NCI-H2196 (cell line): ENCODE measurements around the gene PPARGC1A.

Experiments used
- DNase-seq: peaks from one replicate; lab custom pipeline; 2025; ENCODE audit not compliant: unreplicated experiment; lab: John Stamatoyannopoulos, UW

The PPARGC1A gene

DNA sequence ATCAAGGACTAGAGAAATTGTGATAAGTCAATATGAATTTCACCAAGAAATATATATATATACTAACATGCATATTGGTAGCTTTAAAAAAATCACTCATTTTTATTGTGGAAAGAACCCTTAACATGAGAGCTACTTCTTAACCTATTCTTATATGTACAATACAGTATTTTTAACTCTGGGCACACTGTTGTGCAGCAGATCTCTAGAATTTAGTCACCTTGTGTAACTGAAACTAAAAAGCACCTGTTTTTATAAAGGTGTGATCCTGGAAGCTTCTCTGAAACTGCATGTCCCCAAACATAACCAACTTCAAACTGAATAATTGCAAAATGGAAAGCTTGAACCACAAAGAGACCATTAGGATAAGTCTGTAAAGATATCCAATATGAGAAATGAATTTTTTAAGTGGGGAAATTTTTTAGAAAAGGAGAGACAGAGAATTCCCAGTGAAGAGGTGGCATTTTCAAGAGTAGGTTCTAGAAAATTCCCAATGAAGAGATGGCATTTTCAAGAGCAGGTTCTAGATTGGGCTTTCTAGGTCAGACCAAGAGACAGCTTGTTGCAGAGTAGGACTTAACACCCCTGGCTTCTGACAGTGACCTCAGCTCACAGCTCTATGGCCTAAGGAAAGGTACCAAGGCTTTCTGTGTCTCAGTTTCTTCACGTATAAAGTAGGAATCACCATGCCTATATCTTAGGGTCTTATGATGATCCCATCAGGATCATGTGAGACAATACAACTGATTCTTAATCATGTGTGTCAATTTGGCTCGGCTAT is 22.0 kb upstream of the PPARGC1A start:
- no peak for DNase-seq

DNA sequence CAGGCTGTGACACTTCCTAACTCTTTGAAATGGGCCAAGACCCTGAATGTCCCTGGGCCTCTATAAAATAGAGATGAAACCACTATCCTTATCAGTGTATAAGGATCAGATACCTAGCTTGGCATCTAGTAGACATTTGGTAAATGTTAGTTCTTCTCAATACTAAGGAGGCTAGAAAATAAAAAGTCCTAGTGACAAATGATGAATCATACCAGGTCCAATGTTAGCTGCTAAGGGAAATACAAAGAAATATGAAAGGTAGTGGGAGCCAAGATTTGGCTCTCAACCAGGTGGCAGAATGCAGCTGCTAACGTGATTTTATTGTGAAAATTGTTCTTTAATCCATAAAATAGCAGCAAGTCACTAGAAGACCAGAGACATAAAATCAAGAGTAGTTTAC is 19.8 kb upstream of the PPARGC1A start:
- no peak for DNase-seq

DNA sequence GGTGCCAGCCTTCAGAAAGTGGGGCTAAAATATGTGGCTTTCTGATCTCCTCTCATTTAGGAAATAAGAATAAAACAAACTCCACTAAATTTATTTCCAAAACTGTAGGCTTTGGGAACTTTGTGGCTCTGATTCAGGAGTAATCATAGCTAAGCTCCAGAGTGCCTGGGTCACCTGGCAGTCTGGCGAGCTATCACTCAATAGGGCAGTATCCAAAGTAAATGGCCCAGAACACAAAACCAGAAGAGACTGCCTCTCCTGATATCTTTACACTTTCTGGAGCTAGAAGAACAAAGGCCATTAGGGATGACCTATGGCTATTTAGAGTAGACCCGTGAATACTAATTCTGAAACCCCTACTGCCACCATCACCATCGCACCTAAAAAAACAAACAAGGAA is 17.0 kb upstream of the PPARGC1A start:
- DNase-seq = no peak

DNA sequence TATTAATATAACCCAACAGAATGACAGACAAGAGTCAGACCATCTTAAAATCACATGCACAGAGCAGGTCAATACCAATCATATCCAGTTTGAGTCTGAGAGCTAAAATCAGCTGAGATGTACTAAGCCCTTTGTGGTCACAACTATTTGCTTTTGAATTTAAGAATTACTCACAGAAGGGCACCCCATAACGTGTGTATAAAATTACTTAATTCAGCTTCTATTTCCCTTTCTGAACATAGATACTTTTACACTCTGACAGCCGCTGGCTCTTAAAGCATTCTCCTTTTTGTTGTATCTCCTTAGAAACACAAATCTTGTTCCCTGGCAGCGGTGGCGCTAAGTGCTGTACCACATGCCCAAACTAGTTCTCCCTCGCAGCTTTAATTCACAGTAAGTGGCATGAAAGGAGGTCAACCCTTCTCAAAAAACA is 14.8 kb upstream of the PPARGC1A start:
- peak; percentile 54 for DNase-seq

DNA sequence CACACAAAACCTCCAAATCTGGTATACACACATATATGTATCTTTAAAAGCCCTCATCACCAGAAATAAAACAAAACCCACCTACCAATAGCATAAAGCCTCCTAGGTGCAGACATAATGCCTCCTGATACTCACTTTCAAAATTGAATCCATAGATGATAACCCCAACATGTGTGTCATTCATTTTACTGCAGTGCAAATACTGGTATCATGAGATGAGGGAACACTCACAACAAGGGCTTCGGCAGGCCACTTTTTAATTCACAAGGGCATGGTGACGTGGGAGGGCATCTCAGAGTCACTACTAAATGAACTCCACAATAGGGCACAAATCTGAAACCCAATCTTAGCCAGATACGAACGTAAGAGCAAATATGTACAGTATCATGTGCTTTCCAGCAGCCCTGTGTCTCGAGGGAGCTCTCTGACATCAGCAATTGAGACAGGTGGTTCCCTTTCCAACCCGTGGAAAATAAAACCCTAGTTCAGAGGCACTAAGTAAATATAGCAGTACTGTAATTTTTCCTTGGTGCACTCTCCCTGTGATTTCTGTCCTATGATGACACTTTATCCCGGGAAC is 14.1 kb upstream of the PPARGC1A start:
- peak; percentile 83 for DNase-seq

DNA sequence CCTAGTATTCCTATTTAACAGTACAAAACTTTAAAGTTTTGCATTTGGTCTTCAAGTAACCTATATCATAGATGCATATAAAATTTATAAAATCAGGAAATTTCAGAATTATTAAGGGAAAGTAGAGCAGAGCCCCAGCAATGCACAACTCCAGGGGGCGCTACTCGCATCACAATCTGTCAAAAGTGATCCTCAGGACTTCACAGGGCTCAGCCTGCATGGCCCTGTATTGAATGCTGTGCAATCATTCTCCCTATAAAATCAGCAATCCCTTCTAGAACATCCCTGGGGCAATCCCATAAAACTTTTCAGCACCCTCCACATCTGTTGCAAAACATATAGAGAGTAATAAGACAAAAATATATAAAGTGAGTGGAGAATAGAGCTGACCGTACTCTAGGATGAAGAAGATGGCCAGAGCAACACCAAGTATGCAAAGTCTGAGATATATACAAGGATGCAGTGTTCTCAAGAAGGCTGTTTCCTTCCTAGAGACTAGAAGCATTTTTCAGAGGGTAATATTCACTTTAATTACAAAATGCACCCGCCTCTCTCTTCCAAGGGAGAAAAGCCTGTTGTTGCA is 12.5 kb upstream of the PPARGC1A start:
- no peak for DNase-seq

DNA sequence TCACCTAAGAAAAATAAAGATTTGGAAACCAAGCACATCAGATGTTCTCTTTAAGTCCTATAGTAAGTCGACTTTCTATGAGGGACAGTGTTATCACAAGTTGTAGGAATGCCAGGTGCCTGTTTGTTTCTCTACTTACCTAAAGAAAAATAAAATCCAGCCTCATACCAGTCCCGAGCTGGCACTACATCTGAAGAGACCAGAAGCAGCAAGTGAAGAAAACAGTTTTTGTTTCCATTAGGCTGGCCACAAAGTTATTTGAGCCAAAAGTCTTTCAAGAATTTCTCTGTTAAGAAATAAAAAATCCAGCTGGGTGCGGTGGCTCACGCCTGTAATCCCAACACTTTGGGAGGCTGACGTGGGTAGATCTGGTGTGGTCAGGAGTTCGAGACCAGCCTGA is 10.8 kb upstream of the PPARGC1A start:
- DNase-seq = no peak

DNA sequence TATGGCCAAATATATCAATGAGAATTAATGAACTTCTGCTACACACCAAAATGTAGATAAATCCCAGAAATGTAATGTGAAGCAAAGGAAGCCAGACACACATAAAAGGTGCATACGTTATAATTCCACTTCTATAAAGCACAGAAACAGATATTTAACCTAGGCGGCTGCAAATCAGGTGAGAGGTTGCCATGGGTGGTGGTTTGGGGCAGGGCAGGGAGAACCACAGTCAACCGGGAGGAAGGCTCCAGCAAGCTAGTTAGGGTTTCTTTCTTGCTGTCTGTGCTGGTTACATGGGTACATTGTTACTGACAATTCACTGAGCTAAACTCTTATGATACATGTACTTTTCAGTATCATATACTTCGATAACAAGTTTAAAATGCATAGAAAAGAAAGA is 9.7 kb upstream of the PPARGC1A start:
- DNase-seq = no peak

DNA sequence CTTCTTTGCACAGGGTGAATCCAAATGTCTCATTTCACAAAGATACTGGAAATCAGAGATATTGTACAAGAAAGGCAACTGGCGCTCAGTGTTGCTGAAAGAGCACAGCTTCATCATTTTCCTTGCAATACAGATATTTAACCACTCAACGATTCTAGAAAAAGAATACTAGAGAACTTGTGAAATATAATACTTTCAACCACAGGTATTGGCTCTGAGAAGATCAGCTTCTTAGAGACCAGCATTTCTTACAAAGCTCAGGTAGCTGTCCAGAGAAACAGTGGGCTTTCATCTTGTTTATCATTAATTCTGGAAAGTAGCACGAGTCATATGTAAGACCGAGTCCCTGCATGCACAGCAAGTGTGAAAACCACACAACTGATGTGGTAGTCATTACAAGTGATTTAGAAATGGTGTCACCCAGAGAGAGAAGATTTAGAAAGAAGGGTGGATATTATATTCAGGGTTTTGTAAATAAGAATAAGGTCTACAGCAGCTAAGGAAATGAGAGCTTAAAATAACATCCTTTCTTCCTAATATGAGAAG is 7.8 kb upstream of the PPARGC1A start:
- DNase-seq = no peak

DNA sequence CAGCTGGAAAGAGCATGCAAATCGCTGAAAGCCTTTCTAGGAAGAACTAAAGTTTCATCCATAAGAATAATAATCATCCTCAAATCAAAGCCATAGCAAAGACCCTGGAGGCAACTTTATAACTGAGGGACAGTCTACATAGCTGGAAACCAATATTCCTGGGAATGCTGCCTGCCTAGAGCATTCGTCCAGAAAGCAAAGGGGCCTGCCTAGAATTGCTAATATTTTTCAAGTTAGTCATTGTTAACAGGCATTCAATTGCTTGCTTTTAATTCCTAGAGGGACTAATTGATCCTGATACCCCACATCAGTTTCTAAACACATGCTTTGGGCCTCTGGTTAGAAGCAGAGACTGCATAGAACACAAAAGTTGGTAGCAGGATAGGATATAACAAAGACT is 4.2 kb upstream of the PPARGC1A start:
- DNase-seq = no peak

DNA sequence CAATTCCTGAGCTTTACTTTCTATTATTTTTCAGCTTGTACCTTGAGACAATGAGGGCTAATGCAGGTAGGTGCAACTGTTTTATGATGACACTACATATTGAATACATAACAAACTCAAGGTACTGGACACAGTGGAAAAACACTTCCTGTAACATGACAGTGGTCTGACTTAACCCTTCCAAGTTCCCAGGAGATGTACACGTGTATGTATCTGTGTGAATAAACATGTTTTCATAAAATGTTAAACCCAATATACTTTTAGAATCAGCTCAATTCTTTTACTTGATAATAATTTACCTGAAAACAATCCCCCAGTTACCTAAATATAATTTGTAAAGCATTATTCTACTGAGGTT is 1.2 kb upstream of the PPARGC1A start:
- peak; percentile 10 for DNase-seq

DNA sequence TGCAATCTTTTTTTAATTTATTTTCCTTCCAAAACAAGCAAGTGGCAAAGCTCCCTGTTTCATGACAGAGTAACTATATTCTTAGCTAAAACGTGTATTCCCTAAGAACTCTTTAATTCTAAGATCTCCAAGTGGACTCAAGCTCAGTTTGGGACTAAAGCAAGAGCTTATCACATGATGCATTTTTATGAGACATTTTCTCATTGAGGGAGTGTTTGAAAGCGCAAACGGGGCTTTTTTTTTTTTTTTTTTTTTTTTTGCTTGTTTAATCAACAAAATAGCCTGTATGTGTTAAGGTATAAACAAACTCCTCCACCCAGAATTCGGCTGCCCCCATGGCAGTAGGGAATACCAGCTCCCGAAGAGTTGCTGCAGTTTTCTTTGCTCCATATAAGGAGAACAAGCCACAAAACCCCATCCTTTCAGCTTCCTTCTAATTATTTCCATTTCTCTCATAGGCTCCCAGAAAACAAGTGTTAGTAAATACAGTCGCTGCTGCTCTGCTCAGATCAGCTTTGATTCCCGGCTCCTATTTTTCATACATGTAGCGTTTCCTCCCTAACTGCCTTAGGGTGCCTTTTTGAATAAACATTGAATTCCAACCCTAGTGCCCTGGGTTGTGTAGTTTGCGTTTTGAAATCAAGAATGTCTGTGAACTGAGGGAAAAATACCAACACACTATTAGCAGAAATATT is 669 bp upstream of the PPARGC1A start:
- DNase-seq = no peak

DNA sequence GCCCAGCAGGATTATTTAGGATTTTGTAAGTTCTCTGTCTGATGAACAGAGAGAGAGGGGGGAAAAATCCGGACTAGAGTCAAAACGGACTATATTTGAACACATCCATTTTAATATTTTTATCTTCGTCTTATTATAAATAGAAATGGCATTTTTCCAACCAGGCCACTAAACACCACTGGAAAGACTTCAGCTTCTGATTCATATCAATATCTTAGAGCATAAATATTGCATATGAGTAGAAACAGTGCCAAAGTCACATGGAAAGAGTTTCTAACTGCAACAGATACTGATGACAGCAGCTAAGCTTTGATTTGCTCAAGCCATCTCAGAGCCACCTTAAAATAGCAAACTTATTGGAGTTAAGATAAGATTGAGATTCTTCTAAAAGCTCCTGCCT is 456 bp downstream of the PPARGC1A start:
- DNase-seq = no peak

DNA sequence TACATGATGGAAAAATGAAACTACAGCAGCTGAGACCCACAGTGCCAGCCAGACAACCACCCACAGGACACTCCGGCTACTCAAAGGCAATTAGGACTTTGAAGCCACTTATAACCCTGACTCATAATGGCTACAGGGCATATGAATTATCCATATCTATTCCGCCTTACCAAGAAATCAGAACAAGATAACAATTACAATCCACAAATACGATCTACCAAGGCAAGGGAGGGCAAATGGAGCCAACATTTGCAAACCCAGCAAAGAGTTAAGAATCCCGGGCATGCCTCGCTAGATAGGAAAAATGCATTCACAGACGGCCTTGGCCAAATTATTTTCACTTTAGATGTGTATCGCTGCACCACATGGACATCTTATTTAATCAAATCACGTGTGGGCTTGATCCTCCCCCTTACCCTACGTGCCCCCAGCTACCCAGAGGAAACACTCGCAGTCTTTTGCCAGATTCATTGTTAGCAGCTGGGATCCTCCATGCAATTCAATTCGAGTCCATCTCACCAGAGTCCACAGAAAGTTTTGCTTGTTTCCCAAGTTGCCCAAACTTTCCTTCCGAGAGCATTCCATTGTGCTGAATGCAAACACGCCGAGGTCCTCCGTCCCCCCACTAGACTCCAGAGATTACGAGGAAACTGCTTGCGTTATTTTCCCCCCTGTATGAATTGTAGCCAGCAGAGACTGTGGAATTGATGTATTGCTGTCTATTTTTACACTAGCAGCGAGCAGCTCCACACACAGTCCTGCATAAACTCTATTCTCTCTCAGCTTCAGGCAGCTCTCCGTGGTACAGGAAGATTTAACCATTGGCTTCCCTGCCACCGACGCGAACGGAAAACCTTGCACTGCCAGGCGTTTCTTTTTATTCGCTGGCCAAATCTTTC is 1.2 kb downstream of the PPARGC1A start:
- DNase-seq = no peak

DNA sequence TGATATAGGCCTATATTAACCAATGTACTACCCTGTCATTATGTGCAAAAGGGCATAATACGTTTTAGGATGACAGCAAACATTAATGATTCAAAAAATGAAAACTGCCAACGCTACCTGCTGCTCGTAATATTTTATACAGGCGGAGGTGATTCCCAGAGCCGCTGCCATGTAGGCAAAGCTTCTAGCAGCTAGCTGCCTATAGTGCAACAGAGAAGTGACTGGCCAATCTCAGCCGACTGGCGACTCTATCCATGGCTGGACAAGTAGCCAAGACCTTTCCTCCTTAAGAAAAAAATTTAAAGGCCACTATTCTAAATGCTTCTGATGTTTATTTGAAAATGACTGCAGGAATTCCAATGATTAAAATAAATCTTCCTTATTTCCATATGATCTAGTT is 1.9 kb downstream of the PPARGC1A start:
- no peak for DNase-seq

DNA sequence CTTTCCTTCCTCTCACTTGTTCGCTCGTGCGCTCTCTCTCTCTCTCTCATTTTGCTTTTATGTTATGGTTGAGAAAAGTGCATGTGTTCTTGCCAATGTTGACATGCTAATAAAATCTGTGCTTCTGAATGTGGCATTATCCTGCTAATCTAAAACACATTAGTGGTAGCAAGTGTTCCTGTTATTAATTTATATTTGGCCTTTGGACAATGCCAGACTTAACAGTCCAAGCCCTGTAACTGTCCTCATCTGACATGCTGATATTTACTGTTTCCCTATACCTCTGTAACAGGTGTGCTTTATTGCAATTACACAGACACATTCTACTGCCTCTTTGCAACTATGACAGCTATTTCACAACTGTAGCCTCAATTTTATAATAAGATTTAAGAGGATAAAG is 2.7 kb downstream of the PPARGC1A start:
- no peak for DNase-seq

DNA sequence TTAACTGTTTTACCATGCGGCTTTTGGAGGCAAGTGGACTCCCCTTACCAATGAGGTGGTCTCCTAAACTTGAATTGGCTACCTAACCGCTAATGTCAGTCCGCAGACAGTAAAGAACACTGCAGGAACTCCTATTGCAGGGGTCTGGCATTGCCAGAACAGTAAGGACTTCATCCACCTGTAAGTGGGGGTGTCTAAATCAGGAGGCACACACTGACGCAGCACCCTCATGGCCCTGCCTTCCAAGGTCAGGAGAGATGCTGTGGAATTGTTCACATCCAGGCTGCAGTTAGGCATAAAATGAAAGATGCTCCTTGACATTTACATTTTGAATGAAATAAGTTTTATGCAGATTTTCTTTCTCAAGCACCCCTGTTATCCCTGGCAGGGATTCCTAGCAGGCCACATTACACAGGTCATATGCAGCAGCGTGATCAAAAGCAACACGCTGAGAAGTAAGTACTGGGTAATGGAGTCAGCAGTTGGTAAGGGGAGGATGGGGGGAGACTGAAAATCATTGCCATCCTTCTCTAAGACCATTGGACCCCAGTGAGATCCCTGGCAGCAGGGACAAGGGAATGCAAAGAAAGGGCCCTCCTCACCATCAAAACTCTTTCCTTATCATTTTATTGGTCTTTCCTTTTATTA is 3.8 kb downstream of the PPARGC1A start:
- DNase-seq = no peak

DNA sequence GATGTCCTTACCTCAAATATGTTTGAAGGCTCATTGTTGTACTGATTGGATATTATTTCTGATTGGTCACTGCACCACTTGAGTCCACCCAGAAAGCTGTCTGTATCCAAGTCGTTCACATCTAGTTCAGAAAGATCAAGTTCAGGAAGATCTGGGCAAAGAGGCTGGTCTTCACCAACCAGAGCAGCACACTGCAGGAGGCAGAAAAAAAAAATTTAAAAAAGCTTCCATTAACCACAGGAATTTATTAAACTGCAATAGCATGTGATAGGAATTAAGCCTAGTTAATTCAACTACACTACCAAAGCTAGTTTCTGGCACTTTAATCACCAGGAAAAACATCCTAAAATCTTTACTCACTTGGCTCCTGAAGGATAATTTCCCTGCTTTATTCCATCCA is 5.1 kb downstream of the PPARGC1A start:
- DNase-seq = no peak

DNA sequence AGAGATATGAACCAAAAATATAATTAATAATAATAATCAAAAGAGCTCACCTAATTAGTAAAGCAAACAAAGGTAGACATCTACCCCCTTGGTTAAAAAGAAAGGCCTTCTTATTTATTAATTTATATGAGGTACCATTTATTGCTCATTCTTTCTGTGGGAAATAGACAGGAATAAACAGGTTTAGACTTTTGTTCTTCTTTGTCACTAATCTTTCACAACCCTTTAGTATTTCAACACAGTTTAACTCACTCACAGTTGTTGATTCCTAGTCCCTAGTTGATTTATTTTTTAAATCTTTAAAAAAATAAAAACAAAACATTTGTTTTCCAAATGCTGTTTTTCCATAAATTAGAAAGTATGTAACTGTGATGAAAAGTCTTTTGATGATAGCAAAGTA is 5.6 kb downstream of the PPARGC1A start:
- no peak for DNase-seq

DNA sequence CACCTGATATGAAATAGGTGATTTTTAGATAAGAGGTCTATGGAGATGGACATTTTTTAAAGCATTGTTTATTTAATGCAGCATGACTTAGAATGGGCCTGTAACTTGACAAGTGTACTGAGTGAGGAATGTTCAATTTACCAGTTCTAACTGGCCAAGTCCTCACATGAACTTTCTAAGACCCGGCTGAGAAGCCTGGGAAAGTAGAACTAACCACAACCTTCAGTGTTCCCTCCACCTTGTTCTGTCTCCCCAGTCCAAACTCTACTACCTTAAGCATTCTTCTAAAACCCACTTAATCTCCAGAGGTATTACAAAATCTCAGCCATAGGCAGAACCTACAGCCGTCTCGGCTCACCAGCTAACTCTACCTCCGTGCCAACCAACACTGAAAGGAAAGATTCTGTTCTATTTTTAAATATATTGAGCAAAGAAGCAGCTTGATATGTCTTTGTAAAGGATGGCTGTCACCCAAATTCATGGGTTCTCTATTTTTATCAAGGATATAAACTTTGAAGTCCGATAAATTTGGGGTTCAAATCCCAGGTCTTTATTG is 6.8 kb downstream of the PPARGC1A start:
- DNase-seq = no peak
